ENCODE measurements around the gene SAPCD1. TPM values are rescaled to one million over a fixed set of nuclear protein-coding genes. Genes with fewer than 3 reads are reported as not detected.

Gene SAPCD1
- total and polyA plus RNA-seq, 2 donors (not counting 3 experiments of a cell fraction or from before 2014, with no cell fraction given): 1.6 to 11.7 TPM

GRCh38 chr6:31734247-31734820 is 28.1 kb upstream of the SAPCD1 start:
- intact Hi-C loops (cut with micrococcal nuclease): loop anchor here (1.0 to 10.0 kb wide), 2 partner anchors 93 to 190 kb away; partner anchors contain the start of genes ATP6V1G2, DDX39B, HSPA1B and NFKBIL1
- H2AFZ ChIP-seq (ENCODE audit: low read depth, low read length): no peak overlapping the region
- CTCF ChIA-PET: interaction anchor here (1.5 kb wide), 1 partner anchor 9 kb away, joined by 3 read pairs; no protein-coding TSS in a partner anchor

More at GRCh38 chr6:31734247-31734820, 28.1 kb upstream of the SAPCD1 start:
- Histone ChIP-seq H3K9ac (replicated peaks; ENCODE audit: extremely low read depth, insufficient read depth, low read length) (peak overlapping the region; percentile 96), H3K27me3 (ENCODE audit: control insufficient read depth in 2 of 2, insufficient read depth in 2 of 2, low read length in 2 of 2) (no peaks in the 10 kb centered on the region), H3K36me3 (ENCODE audit: control insufficient read depth in 2 of 2, extremely low read depth in 1 of 2, insufficient read depth in 2 of 2, low read length in 2 of 2) (peaks cover 16 to 23% of the 10 kb centered on the region in 2 experiments), H3K9me1 (replicated peaks; ENCODE audit: control insufficient read depth, extremely low read depth, insufficient read depth, low read length) (no peaks in the 10 kb centered on the region), H3K79me2 (ENCODE audit: control insufficient read depth, insufficient read depth, low read length) (peaks cover 41% of the 10 kb centered on the region), H3K4me2 (ENCODE audit: insufficient read depth, low read length) (peak overlapping the region; percentile 93), H3K4me3 (replicated peaks in 1 of 3; ENCODE audit: insufficient read depth in 1 of 3, low read depth in 1 of 3, low read length in 3 of 3) (peak overlapping the region; percentile 86 to 98 (median 96)), H3K9me3 (replicated peaks; ENCODE audit: control insufficient read depth, insufficient read depth, low read length) (no peaks in the 10 kb centered on the region), H3K27ac (ENCODE audit: insufficient read depth, low read depth, low read length) (peak overlapping the region; percentile 94), H4K20me1 (replicated peaks; ENCODE audit: control insufficient read depth, extremely low read depth, insufficient read depth, low read length) (no peaks in the 10 kb centered on the region), H3K4me1 (ENCODE audit: control insufficient read depth, extremely low read depth, insufficient read depth, low read length) (peaks cover 40% of the 10 kb centered on the region)
- TF ChIP-seq FOS (IDR thresholded peaks at IDR 0.05; ENCODE audit: borderline replicate concordance, insufficient read depth, low read length): no peak
- no peak for TF ChIP-seq EZH2 (IDR thresholded peaks at IDR 0.05; ENCODE audit: borderline replicate concordance, low read depth, low read length, severe bottlenecking)
- no peak for TF ChIP-seq POLR2AphosphoS5 (IDR thresholded peaks at IDR 0.05; ENCODE audit: insufficient read depth, low read depth, low read length)
- TF ChIP-seq MYC (IDR thresholded peaks at IDR 0.05; ENCODE audit: low read depth, low read length): no peak
- TF ChIP-seq, protein P1, sequence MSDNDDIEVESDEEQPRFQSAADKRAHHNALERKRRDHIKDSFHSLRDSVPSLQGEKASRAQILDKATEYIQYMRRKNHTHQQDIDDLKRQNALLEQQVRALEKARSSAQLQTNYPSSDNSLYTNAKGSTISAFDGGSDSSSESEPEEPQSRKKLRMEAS (IDR thresholded peaks at IDR 0.05; ENCODE audit: insufficient read depth, insufficient read length): no peak
- TF ChIP-seq, protein P2, sequence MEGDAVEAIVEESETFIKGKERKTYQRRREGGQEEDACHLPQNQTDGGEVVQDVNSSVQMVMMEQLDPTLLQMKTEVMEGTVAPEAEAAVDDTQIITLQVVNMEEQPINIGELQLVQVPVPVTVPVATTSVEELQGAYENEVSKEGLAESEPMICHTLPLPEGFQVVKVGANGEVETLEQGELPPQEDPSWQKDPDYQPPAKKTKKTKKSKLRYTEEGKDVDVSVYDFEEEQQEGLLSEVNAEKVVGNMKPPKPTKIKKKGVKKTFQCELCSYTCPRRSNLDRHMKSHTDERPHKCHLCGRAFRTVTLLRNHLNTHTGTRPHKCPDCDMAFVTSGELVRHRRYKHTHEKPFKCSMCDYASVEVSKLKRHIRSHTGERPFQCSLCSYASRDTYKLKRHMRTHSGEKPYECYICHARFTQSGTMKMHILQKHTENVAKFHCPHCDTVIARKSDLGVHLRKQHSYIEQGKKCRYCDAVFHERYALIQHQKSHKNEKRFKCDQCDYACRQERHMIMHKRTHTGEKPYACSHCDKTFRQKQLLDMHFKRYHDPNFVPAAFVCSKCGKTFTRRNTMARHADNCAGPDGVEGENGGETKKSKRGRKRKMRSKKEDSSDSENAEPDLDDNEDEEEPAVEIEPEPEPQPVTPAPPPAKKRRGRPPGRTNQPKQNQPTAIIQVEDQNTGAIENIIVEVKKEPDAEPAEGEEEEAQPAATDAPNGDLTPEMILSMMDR (IDR thresholded peaks at IDR 0.05; ENCODE audit: extremely low read depth in 1 of 2, insufficient read depth in 1 of 2, low read depth in 1 of 2, low read length in 2 of 2): no peak
- no peak for TF ChIP-seq JUN (IDR thresholded peaks at IDR 0.05; ENCODE audit: borderline replicate concordance, insufficient read depth, insufficient read length, low read depth)
- TF ChIP-seq GATA2 (IDR thresholded peaks at IDR 0.05; ENCODE audit: insufficient read depth, insufficient read length, low read depth, low read length): no peak
- TF ChIP-seq POLR2A (IDR thresholded peaks at IDR 0.05; ENCODE audit: low read depth, low read length): no peak
- dilution Hi-C loops (cut with MboI; ENCODE audit: extremely low pct_ligation_motif_present, low sequenced_read_pairs): no loop called here
- BruUV-seq (replicated peaks): no TSS peak
- POLR2A ChIA-PET: interaction anchor here (1.5 kb wide), 1 partner anchor 93 kb away, joined by 6 read pairs; the partner anchor contains the start of gene HSPA1B
- DNase-seq (ENCODE audit: low read depth, low spot score): no peak
- no peak for FAIRE-seq

All from endothelial cell of umbilical vein (primary cell).